SK-N-SH treated with all-trans-retinoic acid at 6 μM for 48 hours (cell line): Measurements from ENCODE around the gene FGGY.

Experiments
- BACH2 ChIP-seq: fragments of 250-450 bp; sonication (Bioruptor Pico); IDR thresholded peaks from 2 replicates; pipeline ENCODE4 v1.9.0; 2021; ENCODE audit warnings: mild to moderate bottlenecking, borderline replicate concordance
- CSRNP3 ChIP-seq: fragments of 250-450 bp; sonication (Bioruptor Pico); IDR thresholded peaks from 2 replicates; pipeline ENCODE4 v1.5.1; 2021; ENCODE audit warnings: mild to moderate bottlenecking, moderate library complexity
- ESRRG ChIP-seq: fragments of 250-450 bp; sonication (Bioruptor Pico); IDR thresholded peaks from 2 replicates; pipeline ENCODE4 v1.6.1; 2021; ENCODE audit warnings: mild to moderate bottlenecking
- ISL1 ChIP-seq: fragments of 250-450 bp; sonication (Bioruptor Pico); IDR thresholded peaks from 2 replicates; pipeline ENCODE4 v2.1.2; 2022; ENCODE audit warnings: mild to moderate bottlenecking, moderate library complexity
- PPARA ChIP-seq: fragments of 250-450 bp; sonication (Bioruptor Pico); IDR thresholded peaks from 2 replicates; pipeline ENCODE4 v1.5.0; 2020; ENCODE audit warnings: mild to moderate bottlenecking, borderline replicate concordance
- RARB ChIP-seq: fragments of 250-450 bp; sonication (Bioruptor Pico); IDR thresholded peaks from 2 replicates; pipeline ENCODE4 v1.8.0; 2021; ENCODE audit warnings: mild to moderate bottlenecking, moderate library complexity
- TOX ChIP-seq: fragments of 250-450 bp; sonication (Bioruptor Pico); IDR thresholded peaks from 2 replicates; pipeline ENCODE4 v1.8.0; 2021; ENCODE audit warnings: mild to moderate bottlenecking, moderate library complexity, borderline replicate concordance
- ZFP3 ChIP-seq: fragments of 250-450 bp; sonication (Bioruptor Pico); IDR thresholded peaks from 2 replicates; pipeline ENCODE4 v1.5.0; 2020; ENCODE audit warnings: mild to moderate bottlenecking, moderate library complexity
- ZNF70 ChIP-seq: fragments of 450-650 bp; formaldehyde crosslinking; IDR thresholded peaks from 2 replicates; pipeline ENCODE4 v1.5.0; 2020; ENCODE audit warnings: mild to moderate bottlenecking, moderate library complexity
- TF ChIP-seq, protein P1 (sequence below): fragments of 250-450 bp; sonication (Bioruptor Pico); IDR thresholded peaks from 2 replicates; pipeline ENCODE4 v1.8.0; 2020; ENCODE audit warnings: mild to moderate bottlenecking, moderate library complexity, borderline replicate concordance
- TF ChIP-seq, protein P2 (sequence below): fragments of 250-450 bp; sonication (Bioruptor Pico); IDR thresholded peaks from 2 replicates; pipeline ENCODE4 v1.5.0; 2020; ENCODE audit warnings: mild to moderate bottlenecking, moderate library complexity
- TF ChIP-seq, protein P3 (sequence below): fragments of 250-450 bp; sonication (Bioruptor Pico); IDR thresholded peaks from 2 replicates; pipeline ENCODE4 v1.5.1; 2020; ENCODE audit warnings: low read depth, mild to moderate bottlenecking, moderate library complexity

DNA sequence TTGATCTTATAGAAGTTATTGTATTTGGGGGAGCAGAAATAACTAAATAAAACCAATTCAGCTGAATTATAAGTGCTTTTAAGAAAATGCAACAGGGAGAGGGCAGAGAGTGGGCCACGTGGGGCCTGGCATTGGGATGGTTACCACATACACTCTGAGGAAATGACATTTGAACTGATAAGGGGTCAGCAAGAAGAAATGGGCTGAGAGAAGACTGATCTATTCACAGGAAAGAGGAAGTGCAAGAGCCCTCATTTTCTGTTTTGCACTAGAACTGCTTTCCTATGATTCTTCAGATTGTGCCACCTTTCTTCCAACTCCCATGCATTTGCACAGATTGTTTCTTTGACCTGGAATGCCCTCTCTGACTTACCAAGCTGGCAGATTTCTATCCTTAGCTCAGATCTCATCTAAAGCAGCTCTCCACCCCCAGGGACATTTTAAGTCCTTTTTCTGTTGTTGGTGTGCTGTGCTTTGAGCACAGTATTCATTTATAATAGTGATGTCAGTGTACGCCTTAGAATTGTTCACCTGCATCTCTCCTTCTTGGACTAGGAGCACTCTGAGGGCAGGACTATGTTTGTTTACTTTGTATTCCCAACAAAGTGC lies 115.9 kb downstream of the FGGY start:
- TF ChIP-seq, protein P1, sequence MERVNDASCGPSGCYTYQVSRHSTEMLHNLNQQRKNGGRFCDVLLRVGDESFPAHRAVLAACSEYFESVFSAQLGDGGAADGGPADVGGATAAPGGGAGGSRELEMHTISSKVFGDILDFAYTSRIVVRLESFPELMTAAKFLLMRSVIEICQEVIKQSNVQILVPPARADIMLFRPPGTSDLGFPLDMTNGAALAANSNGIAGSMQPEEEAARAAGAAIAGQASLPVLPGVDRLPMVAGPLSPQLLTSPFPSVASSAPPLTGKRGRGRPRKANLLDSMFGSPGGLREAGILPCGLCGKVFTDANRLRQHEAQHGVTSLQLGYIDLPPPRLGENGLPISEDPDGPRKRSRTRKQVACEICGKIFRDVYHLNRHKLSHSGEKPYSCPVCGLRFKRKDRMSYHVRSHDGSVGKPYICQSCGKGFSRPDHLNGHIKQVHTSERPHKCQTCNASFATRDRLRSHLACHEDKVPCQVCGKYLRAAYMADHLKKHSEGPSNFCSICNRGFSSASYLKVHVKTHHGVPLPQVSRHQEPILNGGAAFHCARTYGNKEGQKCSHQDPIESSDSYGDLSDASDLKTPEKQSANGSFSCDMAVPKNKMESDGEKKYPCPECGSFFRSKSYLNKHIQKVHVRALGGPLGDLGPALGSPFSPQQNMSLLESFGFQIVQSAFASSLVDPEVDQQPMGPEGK (CRISPR knock-in tag): no peak
- TF ChIP-seq CSRNP3 (CRISPR knock-in tag): no peak
- no peak for TF ChIP-seq TOX
- TF ChIP-seq RARB (CRISPR knock-in tag): no peak
- TF ChIP-seq ISL1 (CRISPR knock-in tag): no peak
- TF ChIP-seq ZFP3 (CRISPR knock-in tag): no peak
- TF ChIP-seq, protein P2, sequence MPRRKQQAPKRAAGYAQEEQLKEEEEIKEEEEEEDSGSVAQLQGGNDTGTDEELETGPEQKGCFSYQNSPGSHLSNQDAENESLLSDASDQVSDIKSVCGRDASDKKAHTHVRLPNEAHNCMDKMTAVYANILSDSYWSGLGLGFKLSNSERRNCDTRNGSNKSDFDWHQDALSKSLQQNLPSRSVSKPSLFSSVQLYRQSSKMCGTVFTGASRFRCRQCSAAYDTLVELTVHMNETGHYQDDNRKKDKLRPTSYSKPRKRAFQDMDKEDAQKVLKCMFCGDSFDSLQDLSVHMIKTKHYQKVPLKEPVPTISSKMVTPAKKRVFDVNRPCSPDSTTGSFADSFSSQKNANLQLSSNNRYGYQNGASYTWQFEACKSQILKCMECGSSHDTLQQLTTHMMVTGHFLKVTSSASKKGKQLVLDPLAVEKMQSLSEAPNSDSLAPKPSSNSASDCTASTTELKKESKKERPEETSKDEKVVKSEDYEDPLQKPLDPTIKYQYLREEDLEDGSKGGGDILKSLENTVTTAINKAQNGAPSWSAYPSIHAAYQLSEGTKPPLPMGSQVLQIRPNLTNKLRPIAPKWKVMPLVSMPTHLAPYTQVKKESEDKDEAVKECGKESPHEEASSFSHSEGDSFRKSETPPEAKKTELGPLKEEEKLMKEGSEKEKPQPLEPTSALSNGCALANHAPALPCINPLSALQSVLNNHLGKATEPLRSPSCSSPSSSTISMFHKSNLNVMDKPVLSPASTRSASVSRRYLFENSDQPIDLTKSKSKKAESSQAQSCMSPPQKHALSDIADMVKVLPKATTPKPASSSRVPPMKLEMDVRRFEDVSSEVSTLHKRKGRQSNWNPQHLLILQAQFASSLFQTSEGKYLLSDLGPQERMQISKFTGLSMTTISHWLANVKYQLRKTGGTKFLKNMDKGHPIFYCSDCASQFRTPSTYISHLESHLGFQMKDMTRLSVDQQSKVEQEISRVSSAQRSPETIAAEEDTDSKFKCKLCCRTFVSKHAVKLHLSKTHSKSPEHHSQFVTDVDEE (CRISPR knock-in tag): no peak
- no peak for TF ChIP-seq BACH2 (CRISPR knock-in tag)
- TF ChIP-seq ESRRG (CRISPR knock-in tag): no peak
- TF ChIP-seq PPARA (CRISPR knock-in tag): no peak
- no peak for TF ChIP-seq ZNF70
- TF ChIP-seq, protein P3, sequence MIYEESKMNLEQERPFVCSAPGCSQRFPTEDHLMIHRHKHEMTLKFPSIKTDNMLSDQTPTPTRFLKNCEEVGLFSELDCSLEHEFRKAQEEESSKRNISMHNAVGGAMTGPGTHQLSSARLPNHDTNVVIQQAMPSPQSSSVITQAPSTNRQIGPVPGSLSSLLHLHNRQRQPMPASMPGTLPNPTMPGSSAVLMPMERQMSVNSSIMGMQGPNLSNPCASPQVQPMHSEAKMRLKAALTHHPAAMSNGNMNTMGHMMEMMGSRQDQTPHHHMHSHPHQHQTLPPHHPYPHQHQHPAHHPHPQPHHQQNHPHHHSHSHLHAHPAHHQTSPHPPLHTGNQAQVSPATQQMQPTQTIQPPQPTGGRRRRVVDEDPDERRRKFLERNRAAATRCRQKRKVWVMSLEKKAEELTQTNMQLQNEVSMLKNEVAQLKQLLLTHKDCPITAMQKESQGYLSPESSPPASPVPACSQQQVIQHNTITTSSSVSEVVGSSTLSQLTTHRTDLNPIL (CRISPR knock-in tag): no peak
